Effector memory CD4-positive, alpha-beta T cell (primary cell): ENCODE results near the gene PYM1.

ENCODE experiments used
- DNase-seq, 3 donors: peaks; one replicate each; pipeline ENCODE4 v3.0.0-alpha.2; 2020
- H3K27ac ChIP-seq: 2 replicates; pipeline ENCODE4 v1.7.0; 2013; ENCODE audit warnings: mild to moderate bottlenecking, low read length, moderate library complexity; ENCODE audit not compliant: insufficient read depth, poor library complexity, severe bottlenecking
- H3K27me3 ChIP-seq: replicated peaks from 2 replicates; pipeline ENCODE4 v1.7.0; 2013; ENCODE audit warnings: mild to moderate bottlenecking, low read length; ENCODE audit not compliant: insufficient read depth, control insufficient read depth, poor library complexity, severe bottlenecking
- H3K36me3 ChIP-seq: 2 replicates; pipeline ENCODE4 v1.7.0; 2013; ENCODE audit warnings: mild to moderate bottlenecking, low read length, moderate library complexity; ENCODE audit not compliant: control insufficient read depth, insufficient read depth
- H3K4me1 ChIP-seq: 2 replicates; pipeline ENCODE4 v1.7.0; 2013; ENCODE audit warnings: low read length, mild to moderate bottlenecking; ENCODE audit not compliant: control insufficient read depth, insufficient read depth, poor library complexity, severe bottlenecking
- H3K4me3 ChIP-seq: 2 replicates; pipeline ENCODE4 v1.7.0; 2013; ENCODE audit warnings: low read length, low read depth, mild to moderate bottlenecking; ENCODE audit not compliant: insufficient read depth, poor library complexity, severe bottlenecking
- H3K9me3 ChIP-seq: 2 replicates; pipeline ENCODE4 v1.7.0; 2013; ENCODE audit warnings: mild to moderate bottlenecking, low read length, moderate library complexity; ENCODE audit not compliant: control insufficient read depth

PYM1 gene

GRCh38 chr12:55965941-55966407, 38.3 kb upstream of the PYM1 start, which contains the start of gene PMEL:
Gene PMEL, minus strand, starts transcription at chr12:55966042. Its CDS starts 31 bp downstream, at chr12:55966011.
- Histone ChIP-seq H3K27ac (peak within 1 kb of the TSS; percentile 65), H3K36me3 (no peaks in the 10 kb centered on the region), H3K4me3 (peak within 1 kb of the TSS; percentile 88), H3K27me3 (no peaks in the 10 kb centered on the region), H3K4me1 (peaks cover 6% of the 10 kb centered on the region), H3K9me3 (no peaks in the 10 kb centered on the region)
- no peak for DNase-seq

GRCh38 chr12:55965240-55965639, 37.5 kb upstream of the PYM1 start:
- no peaks in the 10 kb centered on the region for H3K27me3 ChIP-seq
- H3K27ac ChIP-seq: no peak overlapping the region
- no peak for DNase-seq
- H3K36me3 ChIP-seq: no peaks in the 10 kb centered on the region
- H3K4me3 ChIP-seq: no peak overlapping the region
- no peaks in the 10 kb centered on the region for H3K9me3 ChIP-seq
- H3K4me1 ChIP-seq: peaks cover 6% of the 10 kb centered on the region

- Histone ChIP-seq H3K27ac (no peak overlapping the region), H3K9me3 (no peaks in the 10 kb centered on the region), H3K4me1 (peaks cover 6% of the 10 kb centered on the region), H3K27me3 (no peaks in the 10 kb centered on the region), H3K4me3 (no peak overlapping the region), H3K36me3 (no peaks in the 10 kb centered on the region)
- no peak for DNase-seq
These were observed 36.1 kb upstream of the PYM1 start for GRCh38 chr12:55963760-55964159.

- Histone ChIP-seq H3K4me3 (no peak overlapping the region), H3K27me3 (no peaks in the 10 kb centered on the region), H3K9me3 (no peaks in the 10 kb centered on the region), H3K36me3 (peaks cover 22% of the 10 kb centered on the region), H3K4me1 (no peaks in the 10 kb centered on the region), H3K27ac (no peak overlapping the region)
- DNase-seq: no peak
These were observed 29.6 kb upstream of the PYM1 start for GRCh38 chr12:55957106-55957859.

- H3K27ac ChIP-seq: no peak overlapping the region
- DNase-seq: peak in 2 of 3 donors; percentile 8 to 21
These were observed 28.3 kb upstream of the PYM1 start for GRCh38 chr12:55955800-55956508.

GRCh38 chr12:55955344-55955743, 27.6 kb upstream of the PYM1 start:
- Histone ChIP-seq H3K36me3 (peaks cover 42% of the 10 kb centered on the region), H3K27ac (no peak overlapping the region)

More at GRCh38 chr12:55955800-55956508, 28.3 kb upstream of the PYM1 start:
- no peak overlapping the region for H3K4me3 ChIP-seq
- H3K9me3 ChIP-seq: no peaks in the 10 kb centered on the region
- no peaks in the 10 kb centered on the region for H3K4me1 ChIP-seq
- peaks cover 35% of the 10 kb centered on the region for H3K36me3 ChIP-seq
- H3K27me3 ChIP-seq: no peaks in the 10 kb centered on the region

GRCh38 chr12:55946553-55946952, 18.9 kb upstream of the PYM1 start:
- Histone ChIP-seq H3K4me3 (no peak overlapping the region), H3K9me3 (no peaks in the 10 kb centered on the region), H3K27ac (no peak overlapping the region), H3K36me3 (peaks cover 78% of the 10 kb centered on the region), H3K27me3 (no peaks in the 10 kb centered on the region), H3K4me1 (no peaks in the 10 kb centered on the region)
- no peak for DNase-seq

More at GRCh38 chr12:55955344-55955743, 27.6 kb upstream of the PYM1 start:
- DNase-seq: no peak
- no peaks in the 10 kb centered on the region for H3K4me1 ChIP-seq
- no peaks in the 10 kb centered on the region for H3K27me3 ChIP-seq
- no peaks in the 10 kb centered on the region for H3K9me3 ChIP-seq
- H3K4me3 ChIP-seq: no peak overlapping the region

GRCh38 chr12:55942577-55943136, 15.0 kb upstream of the PYM1 start:
- no peaks in the 10 kb centered on the region for H3K27me3 ChIP-seq
- no peak for DNase-seq
- no peak overlapping the region for H3K4me3 ChIP-seq
- no peaks in the 10 kb centered on the region for H3K9me3 ChIP-seq
- H3K36me3 ChIP-seq: peaks cover 90% of the 10 kb centered on the region
- H3K27ac ChIP-seq: no peak overlapping the region
- peaks cover 22% of the 10 kb centered on the region for H3K4me1 ChIP-seq

- H3K4me1 ChIP-seq: peaks cover 24% of the 10 kb centered on the region
- H3K27me3 ChIP-seq: no peaks in the 10 kb centered on the region
- H3K36me3 ChIP-seq: peaks cover 91% of the 10 kb centered on the region
- H3K4me3 ChIP-seq: no peak overlapping the region
- no peak for DNase-seq
- H3K9me3 ChIP-seq: no peaks in the 10 kb centered on the region
- H3K27ac ChIP-seq: no peak overlapping the region
These were observed 14.4 kb upstream of the PYM1 start for GRCh38 chr12:55942055-55942454.
